IPS-NIHi7 (cell line): ENCODE data around the gene SETD1A.

Source experiments
- DNase-seq: peaks from one replicate; pipeline ENCODE4 v3.0.0; 2012; ENCODE audit warnings: mixed read lengths; ENCODE audit errors: extremely low spot score

SETD1A gene

DNA sequence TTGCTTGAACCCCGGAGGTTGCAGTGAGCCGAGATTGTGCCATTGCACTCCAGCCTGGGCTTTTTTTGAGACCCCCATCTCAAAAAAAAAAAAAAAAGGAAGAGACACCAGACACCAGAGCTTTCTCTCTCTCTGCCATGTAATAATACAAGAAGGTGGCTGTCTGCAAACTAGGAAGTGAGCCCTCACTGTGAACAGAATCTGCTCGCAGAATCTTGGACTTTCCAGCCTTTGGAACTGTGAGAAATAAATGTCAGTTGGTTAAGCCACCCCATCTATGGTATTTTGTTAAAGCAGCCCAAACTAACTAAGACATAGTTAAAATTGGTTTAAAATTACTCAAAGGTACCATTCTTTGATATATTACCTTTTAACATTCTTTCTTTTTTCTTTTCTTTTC, 63.0 kb downstream of the SETD1A start:
- no peak for DNase-seq

DNA sequence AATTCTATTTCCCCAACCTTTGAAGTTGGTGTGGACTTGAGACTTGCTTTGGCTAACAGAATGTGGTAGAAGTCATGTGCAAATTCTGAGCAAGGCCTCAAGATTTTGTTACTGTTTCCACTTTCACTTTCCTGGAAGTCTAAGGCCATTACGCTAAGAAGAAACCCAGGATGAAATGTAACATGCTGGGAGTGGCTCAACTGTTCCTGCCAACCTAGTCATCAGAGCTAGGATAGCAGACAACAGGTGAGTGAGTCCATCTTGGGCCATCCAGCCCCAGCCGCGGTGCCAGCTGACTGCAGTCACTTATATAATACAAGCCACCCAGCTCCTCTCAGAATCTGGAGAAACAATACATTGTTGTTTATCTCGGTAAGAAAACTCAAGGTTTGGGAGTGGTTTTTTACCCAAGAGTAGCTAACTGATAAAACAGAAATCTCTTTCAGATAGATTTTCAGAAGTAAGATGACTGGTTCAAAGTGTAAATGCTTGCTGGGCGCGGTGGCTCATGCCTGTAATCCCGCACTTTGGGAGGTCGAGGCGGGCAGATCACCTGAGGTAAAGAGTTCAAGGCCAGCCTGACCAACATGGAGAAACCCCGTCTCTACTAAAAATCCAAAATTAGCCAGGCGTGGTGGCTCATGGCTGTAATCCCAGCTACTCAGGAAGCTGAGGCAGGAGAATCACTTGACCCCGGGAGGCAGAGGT, 65.1 kb downstream of the SETD1A start:
- no peak for DNase-seq

DNA sequence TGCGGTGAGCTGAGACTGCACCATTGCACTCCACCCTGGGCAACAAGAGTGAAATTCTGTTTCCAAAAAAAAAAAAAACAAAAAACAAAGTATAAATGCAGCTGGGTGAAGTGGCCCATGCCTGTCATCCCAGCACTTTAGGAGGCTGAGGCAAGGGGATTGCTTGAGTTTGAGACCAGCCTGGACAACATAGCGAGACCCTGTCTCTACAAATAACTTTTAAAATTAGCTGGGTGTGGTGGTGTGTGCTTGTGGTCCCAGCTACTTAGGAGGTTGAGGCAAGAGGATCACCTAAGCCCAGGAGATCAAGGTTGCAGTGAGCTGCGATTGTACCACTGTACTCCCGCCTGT, 65.7 kb downstream of the SETD1A start:
- no peak for DNase-seq

DNA sequence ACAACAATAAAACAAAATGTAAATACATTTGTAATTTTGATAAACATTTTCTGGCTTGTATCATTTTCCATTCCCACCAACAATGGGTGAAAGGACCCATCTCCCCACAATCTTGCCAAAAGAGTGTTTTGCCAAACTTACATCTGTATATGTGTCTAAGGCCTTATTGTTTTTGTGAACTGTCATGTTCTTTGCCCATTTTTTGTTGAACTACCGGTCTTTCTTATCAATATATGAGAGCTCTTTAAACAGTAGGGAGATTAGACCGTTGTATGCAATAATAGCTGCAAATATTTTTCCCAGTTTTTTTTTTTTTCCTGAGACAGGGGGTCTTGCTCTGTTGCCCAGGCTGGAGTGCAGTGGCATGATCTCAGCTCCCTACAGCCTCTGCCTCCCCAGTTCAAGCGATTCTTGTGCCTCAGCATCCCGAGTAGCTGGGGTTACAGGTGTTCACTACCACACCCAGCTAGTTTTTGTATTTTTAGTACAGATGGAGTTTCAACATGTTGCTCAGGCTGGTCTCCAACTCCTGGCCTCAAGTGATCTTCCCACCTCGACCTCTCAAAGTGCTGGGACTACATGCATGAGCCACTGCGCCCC, 66.2 kb downstream of the SETD1A start:
- no peak for DNase-seq

DNA sequence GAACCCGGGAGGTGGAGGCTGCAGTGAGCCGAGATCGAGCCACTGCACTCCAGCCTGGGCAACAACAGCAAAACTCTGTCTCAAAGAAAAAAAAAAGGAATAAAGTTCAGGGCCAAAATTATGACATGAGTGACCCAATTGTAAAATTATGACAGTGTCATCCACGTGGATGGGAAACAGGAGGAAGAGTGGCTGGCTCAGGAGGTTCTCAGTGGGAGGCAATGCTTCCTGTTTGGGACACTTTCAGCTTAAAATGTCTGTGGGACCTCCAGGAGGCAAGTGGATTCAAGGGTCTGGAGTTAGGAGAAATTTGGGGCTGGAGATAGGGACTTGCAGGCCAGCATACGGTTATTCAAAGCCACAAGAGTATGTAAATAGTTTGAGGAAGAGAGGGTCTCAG, 67.8 kb downstream of the SETD1A start:
- DNase-seq = no peak

DNA sequence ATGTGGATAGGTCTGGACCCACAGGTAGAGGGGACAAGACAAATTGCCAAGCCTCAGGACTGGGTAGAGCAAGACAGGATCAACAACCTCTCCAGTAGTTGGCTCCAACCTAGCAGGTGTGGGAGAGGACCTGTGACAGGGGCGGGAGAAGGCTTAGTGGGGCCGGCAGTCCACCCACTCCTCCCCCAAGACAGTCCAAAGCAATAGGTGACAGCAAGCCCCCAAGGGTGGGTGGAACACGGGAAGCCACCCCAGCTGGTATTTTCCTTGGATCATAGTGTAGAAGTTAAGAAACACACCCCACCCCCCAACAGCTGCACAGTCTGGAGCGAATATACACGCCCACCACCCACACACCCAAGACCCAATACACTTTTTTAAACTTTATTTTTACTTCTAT, 71.7 kb downstream of the SETD1A start:
- DNase-seq = no peak

DNA sequence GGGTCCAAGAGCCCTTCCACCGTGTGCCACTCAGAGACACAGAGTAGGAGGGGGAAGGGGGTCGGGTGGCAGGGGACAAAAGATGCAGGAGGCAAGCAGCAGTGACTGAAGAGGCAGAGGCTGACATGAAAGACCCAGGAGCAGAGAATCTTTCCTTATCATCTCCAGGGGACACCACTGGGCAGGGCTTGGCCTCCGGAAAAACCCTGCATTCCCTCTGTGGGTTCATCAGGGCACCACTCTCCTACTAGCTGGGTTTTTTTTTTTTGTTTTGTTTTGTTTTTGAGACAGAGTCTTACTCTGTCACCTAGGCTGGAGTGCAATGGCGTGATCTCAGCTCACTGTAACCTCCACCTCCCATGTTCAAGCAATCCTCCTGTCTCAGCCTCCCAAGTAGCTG, 73.7 kb downstream of the SETD1A start:
- no peak for DNase-seq

DNA sequence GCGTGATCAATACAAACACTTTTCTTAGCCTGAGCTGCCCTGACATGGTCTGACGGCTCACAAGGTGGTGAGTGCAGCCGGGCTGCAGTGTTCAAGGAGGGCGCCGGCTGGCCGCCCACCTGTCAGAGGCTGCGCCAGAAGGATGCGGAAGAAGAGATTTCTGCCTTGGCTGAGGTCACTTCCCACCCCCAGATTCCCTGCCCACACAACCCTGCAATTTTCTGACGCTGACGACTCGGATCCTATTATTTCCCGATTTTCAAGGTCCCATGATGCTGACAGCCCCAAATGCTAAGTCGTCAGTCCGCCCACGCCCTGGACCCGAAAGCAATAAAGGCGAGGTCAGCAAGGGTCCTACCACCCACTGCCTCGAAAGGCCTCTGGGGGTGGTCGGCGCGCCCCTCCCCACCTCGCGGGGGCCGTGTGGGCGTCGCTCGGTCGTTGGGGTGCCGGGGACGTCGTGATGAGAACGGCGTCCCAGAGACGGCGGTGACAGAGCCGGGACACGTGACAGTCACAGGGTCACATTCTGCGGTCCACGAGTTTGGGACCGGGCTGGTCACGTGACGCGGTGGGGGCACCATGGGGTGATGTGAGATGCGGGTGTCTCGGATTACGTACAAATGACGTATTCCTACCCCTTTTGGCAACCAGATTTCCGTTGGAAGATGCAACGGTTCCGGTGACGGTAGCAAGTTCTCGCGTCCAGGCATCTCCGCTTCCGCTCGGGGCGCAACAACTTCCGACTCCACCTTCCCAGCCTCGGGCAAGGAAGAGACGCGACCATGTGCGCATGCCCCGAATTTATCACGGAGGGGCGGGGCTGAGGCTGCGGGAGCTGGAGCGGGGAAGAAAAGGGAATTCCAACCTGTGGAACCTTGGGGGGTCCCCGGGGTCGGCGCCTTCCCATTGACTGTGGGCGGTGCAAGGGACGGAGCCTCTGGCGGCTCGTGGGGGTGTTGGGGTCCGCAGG, 75.5 kb downstream of the SETD1A start, which contains the start of gene STX4:
Gene STX4, plus strand, starts transcription at position 823 of the 973 bp plus-strand sequence. CDS start 248 bp downstream, outside the sequence.
- DNase-seq = peak; percentile 94

DNA sequence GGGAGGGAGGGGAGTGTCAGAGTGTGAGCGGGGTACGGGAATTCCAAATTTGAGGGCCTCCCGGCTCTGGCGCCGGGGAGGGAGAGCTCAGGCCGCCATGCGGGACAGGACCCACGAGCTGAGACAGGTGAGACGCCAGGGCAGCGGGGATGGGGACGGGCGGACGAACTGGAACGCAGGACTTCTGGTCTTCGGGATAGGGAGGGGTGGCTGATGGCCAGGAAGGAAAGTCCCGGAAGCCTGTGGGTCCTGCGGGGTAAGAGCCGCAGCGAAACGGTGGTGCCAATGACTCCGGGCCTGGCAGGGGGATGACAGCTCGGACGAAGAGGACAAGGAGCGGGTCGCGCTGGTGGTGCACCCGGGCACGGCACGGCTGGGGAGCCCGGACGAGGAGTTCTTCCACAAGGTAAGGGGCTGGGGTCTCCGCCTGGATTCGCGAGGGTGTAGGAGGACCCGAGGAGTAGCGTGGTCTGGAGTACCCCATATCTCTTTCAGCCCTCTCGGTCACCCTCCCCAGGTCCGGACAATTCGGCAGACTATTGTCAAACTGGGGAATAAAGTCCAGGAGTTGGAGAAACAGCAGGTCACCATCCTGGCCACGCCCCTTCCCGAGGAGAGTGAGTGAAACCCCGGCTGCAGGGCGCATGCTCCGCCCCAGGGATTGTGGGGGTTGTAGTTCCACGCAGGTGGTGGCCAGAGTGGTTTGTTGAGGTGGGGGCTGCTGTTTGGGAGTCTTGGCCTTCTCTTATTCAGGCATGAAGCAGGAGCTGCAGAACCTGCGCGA, 76.3 kb downstream of the SETD1A start:
- peak; percentile 96 for DNase-seq
